ENCODE results near the gene TMEM175.

The TMEM175 gene

DNA sequence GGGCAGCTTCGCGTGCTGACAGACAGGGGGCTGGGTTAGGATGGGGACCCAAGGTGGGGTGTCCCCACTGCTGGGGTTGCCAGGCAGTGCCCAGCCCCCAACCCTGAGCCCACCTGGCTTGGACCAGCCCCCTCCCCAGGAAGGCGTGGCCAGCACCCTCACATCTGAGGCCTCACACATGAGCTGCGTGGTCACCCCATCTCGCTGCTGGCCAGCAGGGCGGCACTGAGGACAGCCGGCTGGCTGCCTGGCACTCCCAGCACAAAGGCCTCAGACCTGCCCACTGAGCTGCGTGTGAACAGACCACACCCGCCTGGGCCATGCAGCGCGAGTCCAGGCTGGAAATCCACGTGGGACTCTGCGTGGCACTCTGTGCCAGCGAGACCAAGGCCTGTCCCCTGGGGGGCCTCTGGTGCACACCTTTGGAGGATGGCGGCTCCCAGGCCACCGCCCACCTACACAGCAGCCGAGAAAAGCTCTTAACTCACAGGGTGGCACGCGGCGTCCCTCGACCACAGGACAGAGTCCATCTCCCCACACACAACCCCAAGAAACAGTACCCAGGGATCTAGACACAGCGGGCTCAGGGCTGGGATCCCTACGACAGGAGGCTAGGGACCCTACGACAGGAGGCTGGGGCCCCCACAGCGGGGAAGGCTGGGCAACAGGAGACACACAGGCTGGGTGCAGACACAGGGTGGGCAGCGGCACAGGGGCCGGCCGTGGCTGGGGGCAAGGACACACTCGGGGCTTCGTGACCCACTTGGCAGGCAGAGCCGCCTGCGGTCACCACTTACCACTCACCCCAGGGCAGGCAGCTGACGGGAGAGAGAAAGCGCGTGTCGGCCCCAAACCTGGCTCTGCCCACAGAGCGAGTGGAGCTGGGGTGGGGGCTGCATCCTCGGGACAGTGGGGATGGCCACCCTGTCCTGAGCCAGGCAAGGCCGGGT is 31.3 kb downstream of the TMEM175 start:
- no peak overlapping the region for H3K4me3 ChIP-seq (ENCODE audit: low read depth, low read length)
- DNase-seq (ENCODE audit: low read depth), result no peak

GRCh38 chr4:964346-965025 is 32.2 kb downstream of the TMEM175 start:
- no peak overlapping the region for H3K4me3 ChIP-seq (ENCODE audit: low read depth, low read length)
- DNase-seq (ENCODE audit: low read depth), result no peak
- TF ChIP-seq, protein P1, sequence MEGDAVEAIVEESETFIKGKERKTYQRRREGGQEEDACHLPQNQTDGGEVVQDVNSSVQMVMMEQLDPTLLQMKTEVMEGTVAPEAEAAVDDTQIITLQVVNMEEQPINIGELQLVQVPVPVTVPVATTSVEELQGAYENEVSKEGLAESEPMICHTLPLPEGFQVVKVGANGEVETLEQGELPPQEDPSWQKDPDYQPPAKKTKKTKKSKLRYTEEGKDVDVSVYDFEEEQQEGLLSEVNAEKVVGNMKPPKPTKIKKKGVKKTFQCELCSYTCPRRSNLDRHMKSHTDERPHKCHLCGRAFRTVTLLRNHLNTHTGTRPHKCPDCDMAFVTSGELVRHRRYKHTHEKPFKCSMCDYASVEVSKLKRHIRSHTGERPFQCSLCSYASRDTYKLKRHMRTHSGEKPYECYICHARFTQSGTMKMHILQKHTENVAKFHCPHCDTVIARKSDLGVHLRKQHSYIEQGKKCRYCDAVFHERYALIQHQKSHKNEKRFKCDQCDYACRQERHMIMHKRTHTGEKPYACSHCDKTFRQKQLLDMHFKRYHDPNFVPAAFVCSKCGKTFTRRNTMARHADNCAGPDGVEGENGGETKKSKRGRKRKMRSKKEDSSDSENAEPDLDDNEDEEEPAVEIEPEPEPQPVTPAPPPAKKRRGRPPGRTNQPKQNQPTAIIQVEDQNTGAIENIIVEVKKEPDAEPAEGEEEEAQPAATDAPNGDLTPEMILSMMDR (IDR thresholded peaks at IDR 0.05; ENCODE audit: insufficient read depth, low read depth, low read length, missing control alignments), result no peak

More for the DNA sequence above, 31.3 kb downstream of the TMEM175 start:
- TF ChIP-seq, protein P1 (IDR thresholded peaks at IDR 0.05; ENCODE audit: insufficient read depth, low read depth, low read length, missing control alignments), result no peak

DNA sequence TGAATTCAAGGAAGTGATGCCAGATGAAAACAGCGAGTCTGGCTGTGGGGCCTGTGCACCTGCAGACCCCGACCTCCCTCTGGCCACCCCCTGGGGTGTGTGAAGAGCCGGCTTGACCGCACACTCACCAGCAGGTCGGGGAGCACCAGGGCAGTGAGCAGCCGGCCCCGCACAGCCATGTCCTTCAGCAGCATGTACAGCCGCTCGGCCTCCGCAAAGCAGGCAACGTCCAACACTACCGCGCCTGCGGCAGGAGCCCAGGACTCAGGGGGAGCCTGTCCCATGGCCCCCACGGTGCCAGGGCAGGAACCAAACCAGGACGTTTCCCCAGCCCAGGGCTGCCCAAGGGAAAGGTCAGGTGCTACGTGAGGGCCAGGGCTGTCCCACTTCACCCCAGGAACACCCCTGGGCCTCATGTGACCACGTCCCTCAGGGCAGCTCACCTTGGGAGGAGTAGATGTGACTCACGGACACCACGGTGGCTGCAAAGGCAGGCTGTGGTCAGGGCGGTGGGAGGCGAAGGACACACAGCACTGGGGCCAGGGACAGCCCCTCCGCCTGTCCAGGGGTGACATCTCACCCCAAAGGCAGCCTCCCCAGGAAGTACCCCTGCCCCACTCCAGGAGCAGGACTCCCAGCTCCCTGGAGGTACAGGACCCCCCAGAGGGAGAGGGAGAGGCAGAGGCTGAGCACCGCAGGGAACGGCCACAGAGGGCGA is 32.9 kb downstream of the TMEM175 start:
- TF ChIP-seq, protein P1 (IDR thresholded peaks at IDR 0.05; ENCODE audit: insufficient read depth, low read depth, low read length, missing control alignments), result no peak
- no peak for DNase-seq (ENCODE audit: low read depth)
- no peak overlapping the region for H3K4me3 ChIP-seq (ENCODE audit: low read depth, low read length)

DNA sequence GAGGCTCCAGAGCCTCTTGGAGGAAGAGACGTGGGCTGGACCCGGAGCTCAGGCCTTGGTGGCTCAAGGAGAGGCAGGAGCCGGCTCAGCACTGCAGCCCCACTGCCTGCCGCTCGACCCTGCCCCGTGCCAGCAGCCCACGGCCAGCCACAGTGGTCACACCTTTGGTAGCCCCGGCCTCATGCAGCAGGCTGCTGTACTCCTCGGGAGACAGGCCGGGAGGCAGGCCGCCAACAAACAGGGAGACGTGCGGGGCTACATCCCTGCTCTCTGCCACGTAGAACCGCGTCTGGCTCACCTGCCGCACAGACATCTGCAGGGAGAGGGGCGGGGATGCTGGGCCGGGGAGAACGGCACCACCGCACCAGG is 33.5 kb downstream of the TMEM175 start:
- no peak overlapping the region for H3K4me3 ChIP-seq (ENCODE audit: low read depth, low read length)
- no peak for DNase-seq (ENCODE audit: low read depth)
- TF ChIP-seq, protein P1 (IDR thresholded peaks at IDR 0.05; ENCODE audit: insufficient read depth, low read depth, low read length, missing control alignments), result no peak

- TF ChIP-seq, protein P1 (IDR thresholded peaks at IDR 0.05; ENCODE audit: insufficient read depth, low read depth, low read length, missing control alignments), result no peak
- no peak overlapping the region for H3K4me3 ChIP-seq (ENCODE audit: low read depth, low read length)
- DNase-seq (ENCODE audit: low read depth), result no peak
Observed at GRCh38 chr4:966266-967112, 34.2 kb downstream of the TMEM175 start.

Data from GM12865 (cell line).